Neural cell (in vitro differentiated cells): ENCODE data around the gene RYK.

Experiments
- CTCF ChIP-seq: fragments of 450-650 bp; IDR thresholded peaks from 2 replicates; pipeline ENCODE4 v1.5.1; 2014; ENCODE audit warnings: antibody characterized with exemption, mild to moderate bottlenecking, moderate library complexity; ENCODE audit not compliant: poor library complexity, severe bottlenecking
- EP300 ChIP-seq: fragments of 450-650 bp; conservative IDR thresholded peaks from 2 replicates; pipeline ENCODE4 v1.6.1; 2014; ENCODE audit warnings: antibody characterized with exemption, mild to moderate bottlenecking, moderate library complexity; ENCODE audit not compliant: poor library complexity, severe bottlenecking
- EZH2 ChIP-seq: fragments of 200-600, 300-800 bp; shearing (Covaris generic), sonication (generic); IDR thresholded peaks from 2 replicates; pipeline ENCODE4 v1.6.1; 2014; ENCODE audit warnings: antibody characterized with exemption, low read length, borderline replicate concordance, mild to moderate bottlenecking; ENCODE audit not compliant: insufficient read depth, poor library complexity, severe bottlenecking

DNA sequence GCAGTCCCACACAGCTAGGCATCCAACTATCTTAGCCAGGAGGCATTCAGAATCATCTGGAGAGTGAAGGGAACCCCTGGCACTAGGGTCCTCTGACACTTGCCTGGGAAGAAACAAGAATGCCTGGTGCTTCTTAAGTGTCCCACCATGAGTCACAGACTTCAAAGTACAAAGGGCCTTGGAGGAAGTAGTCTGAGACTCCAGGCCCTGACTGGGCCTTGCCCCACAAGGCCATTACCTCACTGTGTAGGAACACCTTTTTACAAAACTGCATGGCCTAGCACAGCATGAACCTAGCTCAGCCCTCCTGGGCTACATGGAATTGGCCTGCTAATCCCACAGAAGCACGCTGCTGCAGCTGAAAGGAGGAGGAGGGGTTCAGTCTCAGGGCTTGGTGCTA lies 116.4 kb downstream of the RYK start:
- TF ChIP-seq CTCF (no peak), EP300 (no peak), EZH2 (no peak)
